MM.1S (cell line): ENCODE measurements around the gene USP20.

ENCODE experiments used
- DNase-seq: peaks from one replicate; pipeline ENCODE4 v3.0.0-alpha.2; 2015
- H2AFZ ChIP-seq: fragments of 300-600 bp; sonication (generic); 2 replicates; pipeline ENCODE4 v1.6.0; 2016; ENCODE audit warnings: antibody characterized with exemption, low read length
- H3F3A ChIP-seq: fragments of 300-600 bp; sonication (generic); 2 replicates; pipeline ENCODE4 v1.6.1; 2016; ENCODE audit warnings: mild to moderate bottlenecking, antibody characterized with exemption, low read length, moderate library complexity, mixed read lengths; ENCODE audit not compliant: insufficient read depth
- H3K27ac ChIP-seq: fragments of 300-600 bp; sonication (generic); 2 replicates; pipeline ENCODE4 v1.5.1; 2016; ENCODE audit warnings: mild to moderate bottlenecking, low read length
- H3K27me3 ChIP-seq: fragments of 300-600 bp; sonication (generic); replicated peaks from 2 replicates; pipeline ENCODE4 v1.6.0; 2016; ENCODE audit warnings: low read length; ENCODE audit not compliant: insufficient read depth
- H3K36me3 ChIP-seq: fragments of 300-600 bp; sonication (generic); replicated peaks from 2 replicates; pipeline ENCODE4 v1.6.1; 2016; ENCODE audit warnings: mild to moderate bottlenecking, low read length, mixed read lengths; ENCODE audit not compliant: insufficient read depth
- H3K4me1 ChIP-seq: fragments of 300-600 bp; sonication (generic); 2 replicates; pipeline ENCODE4 v1.6.1; 2016; ENCODE audit warnings: low read length, mixed read lengths
- H3K4me2 ChIP-seq: fragments of 300-600 bp; sonication (generic); 2 replicates; pipeline ENCODE4 v1.6.0; 2016; ENCODE audit warnings: low read depth, low read length
- H3K4me3 ChIP-seq: fragments of 300-600 bp; sonication (generic); 2 replicates; pipeline ENCODE4 v1.5.1; 2016; ENCODE audit warnings: low read length, mixed read lengths
- H3K79me2 ChIP-seq: fragments of 300-600 bp; sonication (generic); 2 replicates; pipeline ENCODE4 v1.6.1; 2016; ENCODE audit warnings: mixed run types, low read length, mixed read lengths
- H3K9ac ChIP-seq: fragments of 300-600 bp; sonication (generic); 2 replicates; pipeline ENCODE4 v1.6.1; 2016; ENCODE audit warnings: low read length, mixed read lengths
- H3K9me2 ChIP-seq: fragments of 300-600 bp; sonication (generic); replicated peaks from 2 replicates; pipeline ENCODE4 v1.6.1; 2016; ENCODE audit warnings: mild to moderate bottlenecking, low read length, mixed read lengths; ENCODE audit not compliant: insufficient read depth
- H3K9me3 ChIP-seq: fragments of 300-600 bp; sonication (generic); replicated peaks from 2 replicates; pipeline ENCODE4 v1.6.1; 2016; ENCODE audit warnings: mild to moderate bottlenecking, low read length, mixed read lengths; ENCODE audit not compliant: insufficient read depth
- H4K20me1 ChIP-seq: fragments of 300-600 bp; sonication (generic); 2 replicates; pipeline ENCODE4 v1.6.1; 2016; ENCODE audit warnings: mild to moderate bottlenecking, low read length, moderate library complexity, mixed read lengths; ENCODE audit not compliant: insufficient read depth
- EZH2 ChIP-seq: fragments of 300-600 bp; sonication (generic); optimal IDR thresholded peaks from 2 replicates; pipeline ENCODE3; 2017; ENCODE audit warnings: low read depth, mild to moderate bottlenecking, antibody characterized with exemption, low read length, mixed read lengths
- EZH2phosphoT487 ChIP-seq: fragments of 300-600 bp; sonication (generic); IDR thresholded peaks from 2 replicates; pipeline ENCODE4 v1.6.1; 2018; ENCODE audit warnings: antibody characterized with exemption, low read length
- TF ChIP-seq, protein P1 (sequence below): fragments of 300-600 bp; sonication (generic); IDR thresholded peaks from 2 replicates; pipeline ENCODE4 v1.5.1; 2016; ENCODE audit warnings: antibody characterized with exemption, low read length, mixed read lengths

Gene USP20

DNA sequence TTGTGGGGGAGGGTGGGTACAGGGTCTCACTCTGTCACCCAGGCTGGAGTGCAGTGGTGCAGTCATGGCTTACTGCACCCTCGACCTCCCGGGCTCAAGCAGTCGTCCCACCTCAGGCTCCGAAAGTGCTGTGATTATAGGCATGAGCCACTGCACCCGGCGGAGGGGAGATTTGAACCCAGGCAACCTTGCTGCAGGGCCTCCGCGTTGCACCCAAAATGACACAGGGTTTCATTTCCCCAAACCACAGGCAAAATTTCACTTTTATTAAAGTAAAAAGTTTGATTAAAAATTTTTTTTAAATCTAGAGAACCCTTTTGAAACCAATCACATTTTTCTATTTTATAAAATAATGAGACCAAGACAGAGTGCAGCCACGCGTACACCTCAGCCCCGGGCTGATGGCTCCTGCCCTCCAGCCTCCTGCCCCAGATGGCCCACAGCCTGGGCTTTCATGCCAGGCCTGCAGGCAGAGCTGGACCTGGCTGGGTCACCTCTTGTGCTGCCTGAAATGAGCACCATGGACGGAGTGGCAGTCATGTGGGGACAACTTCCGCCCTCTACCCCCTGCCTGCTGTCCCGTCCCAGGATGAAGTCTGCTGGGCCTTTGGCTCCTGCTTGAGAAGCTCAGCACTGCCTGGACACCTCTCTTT lies 30.5 kb downstream of the USP20 start:
- Histone ChIP-seq H3K9me2 (no peaks in the 10 kb centered on the region), H3K79me2 (no peaks in the 10 kb centered on the region), H3K9me3 (no peaks in the 10 kb centered on the region), H3K4me3 (no peak overlapping the region), H3K9ac (no peak overlapping the region), H3K27me3 (no peaks in the 10 kb centered on the region), H2AFZ (no peak overlapping the region), H3K36me3 (no peaks in the 10 kb centered on the region), H3K4me2 (no peak overlapping the region), H3K4me1 (no peaks in the 10 kb centered on the region), H3K27ac (no peak overlapping the region), H3F3A (no peaks in the 10 kb centered on the region), H4K20me1 (no peaks in the 10 kb centered on the region)
- no peak for DNase-seq
- TF ChIP-seq EZH2 (no peak), EZH2phosphoT487 (no peak)
- TF ChIP-seq, protein P1, sequence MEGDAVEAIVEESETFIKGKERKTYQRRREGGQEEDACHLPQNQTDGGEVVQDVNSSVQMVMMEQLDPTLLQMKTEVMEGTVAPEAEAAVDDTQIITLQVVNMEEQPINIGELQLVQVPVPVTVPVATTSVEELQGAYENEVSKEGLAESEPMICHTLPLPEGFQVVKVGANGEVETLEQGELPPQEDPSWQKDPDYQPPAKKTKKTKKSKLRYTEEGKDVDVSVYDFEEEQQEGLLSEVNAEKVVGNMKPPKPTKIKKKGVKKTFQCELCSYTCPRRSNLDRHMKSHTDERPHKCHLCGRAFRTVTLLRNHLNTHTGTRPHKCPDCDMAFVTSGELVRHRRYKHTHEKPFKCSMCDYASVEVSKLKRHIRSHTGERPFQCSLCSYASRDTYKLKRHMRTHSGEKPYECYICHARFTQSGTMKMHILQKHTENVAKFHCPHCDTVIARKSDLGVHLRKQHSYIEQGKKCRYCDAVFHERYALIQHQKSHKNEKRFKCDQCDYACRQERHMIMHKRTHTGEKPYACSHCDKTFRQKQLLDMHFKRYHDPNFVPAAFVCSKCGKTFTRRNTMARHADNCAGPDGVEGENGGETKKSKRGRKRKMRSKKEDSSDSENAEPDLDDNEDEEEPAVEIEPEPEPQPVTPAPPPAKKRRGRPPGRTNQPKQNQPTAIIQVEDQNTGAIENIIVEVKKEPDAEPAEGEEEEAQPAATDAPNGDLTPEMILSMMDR = no peak

GRCh38 chr9:129866394-129867135 lies 31.3 kb downstream of the USP20 start:
- no peaks in the 10 kb centered on the region for H3K79me2 ChIP-seq
- no peaks in the 10 kb centered on the region for H3K36me3 ChIP-seq
- H3K27me3 ChIP-seq = no peaks in the 10 kb centered on the region
- DNase-seq = no peak
- no peak overlapping the region for H3K4me3 ChIP-seq
- no peak overlapping the region for H3K9ac ChIP-seq
- H3K4me1 ChIP-seq = no peaks in the 10 kb centered on the region
- H3F3A ChIP-seq = no peaks in the 10 kb centered on the region
- no peaks in the 10 kb centered on the region for H3K9me3 ChIP-seq
- H2AFZ ChIP-seq = no peak overlapping the region
- H4K20me1 ChIP-seq = no peaks in the 10 kb centered on the region
- H3K9me2 ChIP-seq = no peaks in the 10 kb centered on the region
- H3K4me2 ChIP-seq = no peak overlapping the region
- TF ChIP-seq, protein P1 = no peak
- no peak for TF ChIP-seq EZH2phosphoT487
- no peak for TF ChIP-seq EZH2
- no peak overlapping the region for H3K27ac ChIP-seq

- H3K9me2 ChIP-seq = no peaks in the 10 kb centered on the region
- no peaks in the 10 kb centered on the region for H3K9me3 ChIP-seq
- no peak for DNase-seq
- no peaks in the 10 kb centered on the region for H3K27me3 ChIP-seq
- H2AFZ ChIP-seq = no peak overlapping the region
- no peaks in the 10 kb centered on the region for H3F3A ChIP-seq
- H3K27ac ChIP-seq = no peak overlapping the region
- no peak overlapping the region for H3K4me3 ChIP-seq
- H4K20me1 ChIP-seq = no peaks in the 10 kb centered on the region
- no peaks in the 10 kb centered on the region for H3K36me3 ChIP-seq
- H3K79me2 ChIP-seq = no peaks in the 10 kb centered on the region
- no peaks in the 10 kb centered on the region for H3K4me1 ChIP-seq
- no peak overlapping the region for H3K9ac ChIP-seq
- no peak for TF ChIP-seq EZH2
- no peak for TF ChIP-seq EZH2phosphoT487
- TF ChIP-seq, protein P1 = no peak
- H3K4me2 ChIP-seq = no peak overlapping the region
These were observed 32.1 kb downstream of the USP20 start for GRCh38 chr9:129867136-129868022.
